HG03280 (cell line): Measurements from ENCODE around the gene XKR8.
"Not testable (repeated sequence)": the region's sequence is repeated elsewhere in the genome, so short reads cannot be mapped to it uniquely, and the experiment has no call there.

Experiments
- ATAC-seq: cut with Tn5 transposase; IDR thresholded peaks from one replicate; pipeline ENCODE4 v1.9.1; 2021; ENCODE audit warnings: mild to moderate bottlenecking, moderate library complexity; ENCODE audit not compliant: unreplicated experiment

XKR8 gene

GRCh38 chr1:27981145-27981544 lies 21.4 kb downstream of the XKR8 start:
- no peak for ATAC-seq

- ATAC-seq = no peak
These were observed 31.3 kb downstream of the XKR8 start for GRCh38 chr1:27990920-27991537.

- no peak for ATAC-seq
These were observed 32.5 kb downstream of the XKR8 start for GRCh38 chr1:27992276-27992675.

GRCh38 chr1:27993241-27993640 lies 33.5 kb downstream of the XKR8 start:
- ATAC-seq = no peak

- ATAC-seq = no peak
These were observed 34.3 kb downstream of the XKR8 start for GRCh38 chr1:27994060-27994459.

GRCh38 chr1:27994526-27994925 lies 34.8 kb downstream of the XKR8 start:
- ATAC-seq = not testable (repeated sequence)

GRCh38 chr1:27999055-27999454 lies 39.3 kb downstream of the XKR8 start:
- ATAC-seq = no peak

GRCh38 chr1:28002600-28002999 lies 42.8 kb downstream of the XKR8 start:
- no peak for ATAC-seq

GRCh38 chr1:28003117-28003516 lies 43.3 kb downstream of the XKR8 start:
- not testable (repeated sequence) for ATAC-seq

GRCh38 chr1:28010969-28011368 lies 51.2 kb downstream of the XKR8 start:
- no peak for ATAC-seq
